Central memory CD8-positive, alpha-beta T cell (primary cell): ENCODE data around the gene PAQR8.

Experiments
- ATAC-seq: fragments of 150-1000 bp; cut with Tn5 transposase; replicated peaks from 2 replicates; pipeline ENCODE4 v1.10.0; 2022; ENCODE audit warnings: mild to moderate bottlenecking, moderate FRiP score, moderate number of reproducible peaks; ENCODE audit not compliant: poor library complexity, severe bottlenecking; ENCODE audit errors: extremely low read depth
- DNase-seq, 2 donors: peaks; one replicate each; pipeline ENCODE4 v3.0.0; 2021; ENCODE audit warnings: low spot score in 2 of 2
- H3K27ac Mint-ChIP-seq: one replicate; pipeline ENCODE4 v1.8.0; 2022; ENCODE audit warnings: low read depth, mild to moderate bottlenecking, moderate library complexity, mixed read lengths
- H3K27me3 Mint-ChIP-seq: one replicate; pipeline ENCODE4 v1.8.0; 2022; ENCODE audit warnings: mixed read lengths
- H3K36me3 Mint-ChIP-seq: one replicate; pipeline ENCODE4 v1.8.0; 2022; ENCODE audit warnings: mild to moderate bottlenecking, moderate library complexity, mixed read lengths; ENCODE audit not compliant: insufficient read depth
- H3K4me1 Mint-ChIP-seq: one replicate; pipeline ENCODE4 v1.8.0; 2022; ENCODE audit warnings: mixed read lengths
- H3K4me3 Mint-ChIP-seq: one replicate; pipeline ENCODE4 v1.8.0; 2022; ENCODE audit warnings: mild to moderate bottlenecking, moderate library complexity, mixed read lengths
- H3K9me3 Mint-ChIP-seq: one replicate; pipeline ENCODE4 v1.8.0; 2022; ENCODE audit warnings: mixed read lengths

The PAQR8 gene

DNA sequence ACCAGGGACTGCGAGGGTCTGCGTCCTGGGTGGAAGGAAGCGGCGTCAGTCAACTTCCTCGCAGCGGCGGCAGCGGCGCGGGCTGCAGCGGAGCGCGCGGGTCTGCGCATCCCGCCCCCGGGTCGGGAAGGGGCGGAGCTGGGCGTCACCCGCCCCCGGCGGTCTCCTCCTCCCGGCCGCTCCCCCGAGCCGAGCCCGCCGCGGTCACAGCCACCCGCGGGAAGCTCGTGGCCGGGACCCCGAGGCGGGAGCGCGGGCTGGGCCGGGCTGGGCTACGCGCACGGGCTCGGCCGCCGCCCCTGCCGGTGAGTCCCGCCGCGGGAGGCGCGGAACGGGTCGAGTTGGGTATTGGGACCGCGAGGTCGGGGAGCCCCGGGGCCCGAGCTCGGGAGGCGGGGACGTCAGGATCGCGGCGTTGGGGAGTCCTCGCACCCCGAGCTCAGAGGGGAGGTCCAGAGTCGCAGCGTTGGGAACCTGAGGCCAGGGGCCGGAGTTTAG is at the start of gene PAQR8:
Gene PAQR8 (plus strand): TSS at position 207 of the 498 bp plus-strand sequence. CDS start 41,063 bp downstream, outside the sequence.
- Mint-ChIP-seq H3K27ac (peak within 1 kb of the TSS; percentile 87), H3K4me3 (peak within 1 kb of the TSS; percentile 98), H3K36me3 (peaks cover 27% of the 10 kb centered on the region), H3K27me3 (no peaks in the 10 kb centered on the region), H3K9me3 (no peaks in the 10 kb centered on the region), H3K4me1 (peaks cover 36% of the 10 kb centered on the region)
- DNase-seq (peak; percentile 74 to 75), ATAC-seq (peak; percentile 86)

DNA sequence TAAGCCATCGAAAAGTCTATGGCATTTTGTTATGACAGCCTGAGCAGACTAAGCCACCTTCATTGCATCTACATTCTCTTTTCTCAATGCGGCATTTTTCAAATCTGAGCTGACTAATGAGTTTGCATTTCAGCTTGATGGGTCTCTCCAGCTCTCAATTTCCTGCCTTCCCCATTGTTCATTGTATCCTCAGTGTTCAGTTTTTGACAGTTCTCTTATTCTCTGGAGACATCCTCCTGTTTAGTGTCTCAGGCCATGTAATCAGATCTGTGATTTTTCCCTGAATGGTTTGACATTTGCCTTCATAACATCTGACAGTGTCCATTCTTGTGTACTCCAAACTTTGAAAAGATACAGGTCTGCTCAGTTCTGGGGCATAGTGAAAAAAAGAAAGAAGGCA is 49.5 kb upstream of the PAQR8 start:
- Mint-ChIP-seq H3K27ac (no peak overlapping the region), H3K36me3 (peaks cover 4% of the 10 kb centered on the region), H3K4me1 (peaks cover 26% of the 10 kb centered on the region), H3K9me3 (no peaks in the 10 kb centered on the region), H3K4me3 (no peak overlapping the region), H3K27me3 (no peaks in the 10 kb centered on the region)
- ATAC-seq (no peak), DNase-seq (no peak)

GRCh38 chr6:52314752-52315151 is 47.2 kb upstream of the PAQR8 start:
- Mint-ChIP-seq H3K36me3 (no peaks in the 10 kb centered on the region), H3K27ac (no peak overlapping the region), H3K9me3 (no peaks in the 10 kb centered on the region), H3K4me3 (no peak overlapping the region), H3K4me1 (peaks cover 15% of the 10 kb centered on the region), H3K27me3 (no peaks in the 10 kb centered on the region)
- no peak for ATAC-seq
- DNase-seq, result no peak

DNA sequence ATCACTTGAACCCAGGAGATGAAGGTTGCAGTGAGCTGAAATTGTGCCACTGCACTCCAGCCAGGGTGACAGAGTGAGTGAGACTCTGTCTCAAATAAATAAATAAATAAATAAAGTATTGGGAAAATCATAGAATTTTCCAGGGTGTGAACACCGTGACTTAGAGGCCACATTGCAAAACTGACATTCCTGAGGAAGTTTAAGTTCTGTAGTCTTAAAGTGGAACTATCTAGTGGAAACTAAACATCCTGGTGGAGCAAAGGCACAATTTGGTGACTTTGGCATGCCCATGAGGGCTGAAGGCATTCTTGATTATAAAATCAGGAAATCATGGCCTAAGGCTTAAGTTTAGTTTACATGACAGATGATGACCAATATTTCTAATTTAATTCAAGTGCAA is 44.7 kb upstream of the PAQR8 start:
- Mint-ChIP-seq H3K9me3 (no peaks in the 10 kb centered on the region), H3K36me3 (no peaks in the 10 kb centered on the region), H3K27ac (no peak overlapping the region), H3K27me3 (no peaks in the 10 kb centered on the region), H3K4me1 (peaks cover 10% of the 10 kb centered on the region), H3K4me3 (no peak overlapping the region)
- ATAC-seq, result no peak
- no peak for DNase-seq

- DNase-seq (no peak), ATAC-seq (no peak)
- H3K36me3 Mint-ChIP-seq, result no peaks in the 10 kb centered on the region
- no peak overlapping the region for H3K4me3 Mint-ChIP-seq
- H3K4me1 Mint-ChIP-seq, result peaks cover 10% of the 10 kb centered on the region
- H3K27ac Mint-ChIP-seq, result no peak overlapping the region
- no peaks in the 10 kb centered on the region for H3K9me3 Mint-ChIP-seq
- H3K27me3 Mint-ChIP-seq, result no peaks in the 10 kb centered on the region
Measured at GRCh38 chr6:52317841-52318581, 43.9 kb upstream of the PAQR8 start.

- no peaks in the 10 kb centered on the region for H3K9me3 Mint-ChIP-seq
- no peak overlapping the region for H3K4me3 Mint-ChIP-seq
- no peaks in the 10 kb centered on the region for H3K36me3 Mint-ChIP-seq
- DNase-seq, result no peak
- H3K27me3 Mint-ChIP-seq, result no peaks in the 10 kb centered on the region
- no peak overlapping the region for H3K27ac Mint-ChIP-seq
- no peaks in the 10 kb centered on the region for H3K4me1 Mint-ChIP-seq
- no peak for ATAC-seq
Measured at GRCh38 chr6:52324189-52324588, 37.8 kb upstream of the PAQR8 start.

DNA sequence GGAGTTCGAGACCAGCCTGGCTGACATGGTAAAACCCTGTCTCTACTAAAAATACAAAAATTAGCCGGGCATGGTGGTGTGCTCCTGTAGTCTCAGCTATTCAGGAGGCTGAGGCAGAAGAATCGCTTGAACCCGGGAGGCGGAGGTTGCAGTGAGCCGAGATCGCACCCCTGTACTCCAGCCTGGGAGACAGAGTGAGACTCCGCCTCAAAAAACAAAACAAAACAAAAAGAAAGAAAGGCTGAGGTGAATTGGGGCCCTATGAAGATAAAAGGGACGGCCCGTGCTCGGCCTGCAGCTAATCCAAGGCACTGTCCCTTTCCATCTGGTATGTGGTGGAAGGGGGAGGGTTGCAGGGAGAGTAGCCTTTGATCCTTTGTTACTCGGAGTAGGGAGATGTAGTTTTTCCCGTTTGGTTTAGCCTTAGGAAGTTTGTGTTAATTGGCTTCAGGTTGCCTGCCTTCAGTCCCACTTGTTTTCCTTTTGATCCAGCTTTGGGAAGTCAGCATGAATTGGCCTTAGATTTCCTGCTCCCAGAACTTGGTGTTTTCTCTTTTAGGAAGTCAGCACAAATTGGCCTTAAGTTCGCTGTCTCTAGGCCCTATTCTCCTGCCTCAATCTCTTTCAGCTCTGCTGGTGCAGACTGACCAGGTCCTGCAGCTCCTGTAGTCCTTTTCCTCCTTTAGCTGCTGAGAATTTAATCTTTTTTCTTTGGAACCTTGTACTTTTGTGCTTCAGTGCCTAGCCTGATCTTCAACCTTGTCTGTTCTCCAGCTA is 36.1 kb upstream of the PAQR8 start:
- Mint-ChIP-seq H3K36me3 (no peaks in the 10 kb centered on the region), H3K27ac (no peak overlapping the region), H3K4me1 (no peaks in the 10 kb centered on the region), H3K9me3 (no peaks in the 10 kb centered on the region), H3K27me3 (no peaks in the 10 kb centered on the region), H3K4me3 (no peak overlapping the region)
- DNase-seq (no peak), ATAC-seq (no peak)

GRCh38 chr6:52326540-52327364 is 35.2 kb upstream of the PAQR8 start:
- ATAC-seq, result no peak
- Mint-ChIP-seq H3K4me3 (no peak overlapping the region), H3K36me3 (no peaks in the 10 kb centered on the region), H3K27ac (no peak overlapping the region), H3K4me1 (no peaks in the 10 kb centered on the region), H3K27me3 (no peaks in the 10 kb centered on the region), H3K9me3 (no peaks in the 10 kb centered on the region)
- DNase-seq, result no peak

DNA sequence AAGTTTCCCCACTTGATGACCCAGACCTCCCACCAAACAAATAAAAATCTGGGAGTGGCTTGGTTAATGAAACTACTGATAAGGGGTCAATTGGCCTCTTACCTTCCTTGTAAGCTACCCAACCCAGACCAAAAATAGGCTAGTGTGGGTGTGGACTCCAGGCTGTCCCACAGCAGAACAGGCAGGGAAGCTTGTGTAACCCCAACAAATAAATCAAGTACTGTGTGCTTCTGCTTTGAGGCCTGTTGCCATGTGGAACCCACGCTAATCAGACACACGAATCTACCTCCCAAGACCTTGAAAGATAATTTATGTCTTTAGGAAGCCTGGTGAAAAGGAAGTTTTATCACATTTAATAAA is 33.7 kb upstream of the PAQR8 start:
- H3K4me3 Mint-ChIP-seq, result no peak overlapping the region
- H3K4me1 Mint-ChIP-seq, result peaks cover 14% of the 10 kb centered on the region
- DNase-seq (no peak), ATAC-seq (no peak)
- peaks cover 4% of the 10 kb centered on the region for H3K9me3 Mint-ChIP-seq
- no peaks in the 10 kb centered on the region for H3K36me3 Mint-ChIP-seq
- no peaks in the 10 kb centered on the region for H3K27me3 Mint-ChIP-seq
- H3K27ac Mint-ChIP-seq, result no peak overlapping the region

DNA sequence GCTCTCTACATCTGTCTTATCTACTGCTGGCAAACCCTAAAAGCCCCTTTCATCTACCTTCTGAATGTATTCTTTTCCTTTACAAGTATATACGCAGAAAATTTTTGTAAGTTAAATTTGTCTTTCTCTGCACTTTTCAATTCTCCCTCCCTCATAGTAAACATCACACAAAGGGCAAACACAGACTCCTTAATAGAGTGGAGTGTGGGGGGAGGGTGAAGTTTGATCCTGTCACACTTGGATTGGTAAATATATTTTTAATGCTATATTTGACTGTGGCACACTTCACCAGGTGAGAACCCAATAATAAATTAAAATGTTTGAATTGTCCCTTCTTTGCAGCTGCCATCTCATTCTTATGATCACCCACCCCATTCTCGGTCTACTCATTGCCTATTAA is 33.2 kb upstream of the PAQR8 start:
- H3K36me3 Mint-ChIP-seq, result peaks cover 1% of the 10 kb centered on the region
- no peak overlapping the region for H3K4me3 Mint-ChIP-seq
- DNase-seq (no peak), ATAC-seq (no peak)
- H3K9me3 Mint-ChIP-seq, result peaks cover 4% of the 10 kb centered on the region
- peaks cover 18% of the 10 kb centered on the region for H3K4me1 Mint-ChIP-seq
- H3K27me3 Mint-ChIP-seq, result no peaks in the 10 kb centered on the region
- H3K27ac Mint-ChIP-seq, result peak overlapping the region; percentile 23

DNA sequence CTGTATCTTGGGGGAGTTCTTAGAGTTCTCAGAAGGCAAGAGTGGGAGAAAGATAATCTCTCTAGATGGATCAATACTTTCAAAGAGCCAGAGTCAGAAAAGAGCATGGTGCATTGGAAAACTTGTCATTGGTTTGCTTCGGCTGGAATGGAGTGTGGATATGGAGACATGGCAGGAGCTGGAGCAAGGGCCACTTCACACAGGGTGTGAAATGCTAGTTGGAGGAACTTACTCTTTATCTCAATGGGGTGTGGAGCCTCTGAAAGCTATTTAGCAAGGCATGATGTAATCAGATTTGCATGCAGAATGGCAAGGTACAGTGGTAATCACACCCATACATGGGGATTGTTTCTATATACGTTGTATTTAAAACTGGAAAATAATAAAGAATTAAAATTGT is 31.5 kb upstream of the PAQR8 start:
- Mint-ChIP-seq H3K4me1 (peaks cover 36% of the 10 kb centered on the region), H3K36me3 (peaks cover 4% of the 10 kb centered on the region), H3K27me3 (no peaks in the 10 kb centered on the region), H3K4me3 (no peak overlapping the region), H3K27ac (no peak overlapping the region), H3K9me3 (peaks cover 4% of the 10 kb centered on the region)
- ATAC-seq (no peak), DNase-seq (no peak)

GRCh38 chr6:52331793-52332457 is 30.0 kb upstream of the PAQR8 start:
- no peak for ATAC-seq
- no peak overlapping the region for H3K4me3 Mint-ChIP-seq
- H3K27ac Mint-ChIP-seq, result peak overlapping the region; percentile 95
- no peak for DNase-seq
- H3K4me1 Mint-ChIP-seq, result peaks cover 47% of the 10 kb centered on the region
- peaks cover 4% of the 10 kb centered on the region for H3K9me3 Mint-ChIP-seq
- peaks cover 4% of the 10 kb centered on the region for H3K36me3 Mint-ChIP-seq
- no peaks in the 10 kb centered on the region for H3K27me3 Mint-ChIP-seq
